C4-2B (cell line): ENCODE results near the gene C17orf113.

Experiments
- ZFX ChIP-seq: fragments of 450-650 bp; IDR thresholded peaks from 2 replicates; pipeline ENCODE4 v1.6.1; 2017
- TF ChIP-seq, protein P1 (sequence below): fragments of 450-650 bp; conservative IDR thresholded peaks from 2 replicates; pipeline ENCODE4 v1.5.1; 2017; ENCODE audit warnings: mild to moderate bottlenecking

DNA sequence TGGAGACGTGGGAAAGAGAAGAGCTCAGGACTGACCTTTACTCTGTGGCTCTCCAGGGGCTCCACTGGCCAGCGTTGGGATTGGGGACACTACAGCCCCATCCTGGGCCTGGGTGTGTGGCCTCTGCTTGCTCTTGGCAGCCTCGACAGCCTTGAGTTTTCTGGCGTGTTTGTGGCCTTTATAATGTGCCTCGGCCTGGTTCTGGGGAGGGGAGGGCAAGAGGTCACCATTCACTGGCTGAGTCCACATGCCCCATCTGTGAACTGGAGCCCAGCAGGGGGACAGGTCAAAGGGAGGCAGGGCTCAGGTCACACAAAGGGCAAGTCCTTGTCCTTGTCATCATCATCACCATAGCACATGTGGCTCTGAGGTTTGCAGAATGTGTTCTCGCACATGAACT is 18.8 kb downstream of the C17orf113 start:
- TF ChIP-seq, protein P1, sequence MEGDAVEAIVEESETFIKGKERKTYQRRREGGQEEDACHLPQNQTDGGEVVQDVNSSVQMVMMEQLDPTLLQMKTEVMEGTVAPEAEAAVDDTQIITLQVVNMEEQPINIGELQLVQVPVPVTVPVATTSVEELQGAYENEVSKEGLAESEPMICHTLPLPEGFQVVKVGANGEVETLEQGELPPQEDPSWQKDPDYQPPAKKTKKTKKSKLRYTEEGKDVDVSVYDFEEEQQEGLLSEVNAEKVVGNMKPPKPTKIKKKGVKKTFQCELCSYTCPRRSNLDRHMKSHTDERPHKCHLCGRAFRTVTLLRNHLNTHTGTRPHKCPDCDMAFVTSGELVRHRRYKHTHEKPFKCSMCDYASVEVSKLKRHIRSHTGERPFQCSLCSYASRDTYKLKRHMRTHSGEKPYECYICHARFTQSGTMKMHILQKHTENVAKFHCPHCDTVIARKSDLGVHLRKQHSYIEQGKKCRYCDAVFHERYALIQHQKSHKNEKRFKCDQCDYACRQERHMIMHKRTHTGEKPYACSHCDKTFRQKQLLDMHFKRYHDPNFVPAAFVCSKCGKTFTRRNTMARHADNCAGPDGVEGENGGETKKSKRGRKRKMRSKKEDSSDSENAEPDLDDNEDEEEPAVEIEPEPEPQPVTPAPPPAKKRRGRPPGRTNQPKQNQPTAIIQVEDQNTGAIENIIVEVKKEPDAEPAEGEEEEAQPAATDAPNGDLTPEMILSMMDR: no peak
- no peak for TF ChIP-seq ZFX
